ENCODE measurements around the gene MTUS2.

MTUS2 gene

DNA sequence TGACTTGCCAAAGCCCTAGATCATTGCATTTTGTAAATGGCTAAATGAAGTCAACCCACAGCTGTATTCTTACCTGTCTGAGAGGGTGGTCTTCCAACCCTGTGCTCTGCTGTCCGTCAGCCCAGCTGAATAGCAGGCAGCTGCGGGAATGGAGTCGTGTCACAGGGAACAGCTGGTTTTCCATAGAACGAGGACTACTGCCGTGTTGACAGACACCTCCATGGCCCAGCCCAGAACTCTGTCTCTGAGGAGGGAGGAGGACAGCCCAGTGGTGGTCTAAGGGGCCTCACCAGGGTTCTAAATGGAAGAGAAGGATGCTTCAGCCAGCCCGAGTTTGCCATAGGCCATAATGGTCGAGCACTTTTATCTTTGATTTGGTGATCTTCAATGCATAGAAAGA is 664.7 kb downstream of the MTUS2 start:
- no peak for DNase-seq (ENCODE audit: low spot score)

DNA sequence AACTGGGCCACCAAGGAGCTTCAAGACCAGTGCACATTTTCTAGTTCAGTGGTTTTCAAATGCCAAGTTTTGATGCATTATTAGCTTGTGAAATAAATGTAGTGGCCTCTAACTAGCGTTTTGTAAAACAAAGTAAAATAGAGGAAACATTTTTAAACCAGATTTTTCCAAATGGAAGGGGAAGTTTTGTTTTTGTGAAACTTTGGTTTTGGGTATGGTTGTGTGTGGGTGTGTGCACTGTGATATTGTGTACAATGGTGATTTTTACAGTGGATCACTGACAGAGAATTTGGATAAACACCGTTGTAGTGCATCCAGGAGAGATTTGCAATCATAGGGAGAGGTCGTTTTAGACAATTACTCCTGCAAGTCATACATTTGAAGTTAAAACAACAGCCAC is 666.4 kb downstream of the MTUS2 start:
- no peak for DNase-seq (ENCODE audit: low spot score)

DNA sequence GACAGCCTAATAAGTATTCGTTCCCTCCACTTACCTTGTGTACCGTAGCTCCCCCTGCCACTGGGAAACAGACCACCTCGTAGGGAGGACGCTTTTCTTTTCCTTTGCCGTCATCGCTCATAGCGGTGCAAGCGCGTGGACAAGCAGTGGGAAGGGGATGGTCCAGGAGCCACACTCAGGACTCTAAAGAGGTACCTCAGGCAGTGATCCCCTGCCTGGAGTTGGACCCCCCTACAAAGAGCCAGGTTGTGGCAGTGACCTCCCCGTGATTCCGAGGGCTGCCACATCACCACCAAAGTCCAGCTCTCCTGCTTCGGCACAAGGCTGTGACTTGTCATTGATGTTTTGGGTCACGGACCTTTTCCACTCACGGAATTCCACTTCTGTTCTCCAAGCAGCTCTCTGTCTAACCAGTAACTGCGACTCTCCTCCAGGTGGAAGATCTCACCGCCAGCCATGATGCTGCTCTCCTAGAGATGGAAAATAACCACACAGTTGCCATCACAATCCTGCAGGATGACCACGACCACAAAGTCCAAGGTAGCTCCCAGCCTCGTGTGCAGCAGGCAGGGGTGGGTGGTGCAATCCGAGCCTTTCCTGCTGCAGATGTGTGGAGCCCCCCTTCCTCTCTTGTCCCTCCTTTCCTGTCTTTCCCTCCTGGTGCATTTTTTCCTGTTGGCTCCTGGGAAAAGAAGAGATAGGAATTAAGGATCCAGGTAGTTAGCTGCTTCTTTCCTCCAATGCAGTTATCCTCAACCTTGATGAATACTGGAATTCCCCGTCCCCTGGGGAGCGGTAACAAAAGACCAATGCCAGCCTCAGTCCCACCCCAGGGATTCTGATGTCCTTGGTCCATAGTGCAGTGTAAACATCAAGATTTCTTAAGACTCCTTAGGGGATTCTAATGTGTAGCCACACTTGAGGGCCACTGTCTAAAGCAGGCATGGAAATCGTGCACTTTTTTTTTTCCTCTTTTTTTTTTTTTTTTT is 667.6 kb downstream of the MTUS2 start:
- no peak for DNase-seq (ENCODE audit: low spot score)

DNA sequence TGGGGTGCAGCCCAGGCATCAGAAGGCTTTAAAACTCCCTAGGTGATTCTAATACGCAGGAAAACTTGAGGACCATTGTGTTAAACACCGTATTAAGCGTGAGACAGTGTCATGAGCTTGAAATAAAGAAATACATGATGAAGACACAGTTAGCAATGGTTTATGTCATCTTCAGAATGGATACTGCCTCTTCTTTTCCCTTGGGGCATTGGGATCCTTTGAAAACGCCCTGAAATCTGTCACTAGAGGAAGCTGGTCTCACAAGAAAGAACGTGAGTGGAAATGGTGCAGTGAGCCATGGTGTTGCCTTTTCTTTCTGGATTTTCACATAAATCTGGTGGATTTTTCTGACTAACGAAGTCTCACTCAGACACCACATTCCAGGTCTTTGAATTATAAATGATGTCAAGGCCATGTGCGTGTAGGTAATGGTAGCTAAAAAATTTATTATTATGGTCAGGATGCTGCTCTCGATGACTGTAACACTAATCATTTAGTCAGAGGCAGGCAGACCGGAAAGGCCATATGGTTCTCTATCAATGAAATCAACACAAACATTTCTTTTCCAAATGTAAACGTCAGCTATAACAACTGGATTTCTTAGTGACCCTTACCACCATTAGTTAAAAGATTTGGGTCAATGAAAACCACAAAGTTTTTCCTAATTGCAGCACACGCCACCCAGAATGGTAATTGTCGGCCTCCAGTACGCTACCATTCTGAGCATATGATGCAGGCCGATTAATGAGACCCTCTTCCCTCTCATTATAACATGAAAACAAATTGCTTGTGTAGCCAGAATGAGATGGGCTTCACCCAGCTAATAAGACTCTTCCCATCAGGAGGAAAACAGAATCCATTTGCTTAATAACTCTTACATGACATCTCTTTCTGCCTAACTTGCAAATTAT is 669.8 kb downstream of the MTUS2 start:
- no peak for DNase-seq (ENCODE audit: low spot score)

DNA sequence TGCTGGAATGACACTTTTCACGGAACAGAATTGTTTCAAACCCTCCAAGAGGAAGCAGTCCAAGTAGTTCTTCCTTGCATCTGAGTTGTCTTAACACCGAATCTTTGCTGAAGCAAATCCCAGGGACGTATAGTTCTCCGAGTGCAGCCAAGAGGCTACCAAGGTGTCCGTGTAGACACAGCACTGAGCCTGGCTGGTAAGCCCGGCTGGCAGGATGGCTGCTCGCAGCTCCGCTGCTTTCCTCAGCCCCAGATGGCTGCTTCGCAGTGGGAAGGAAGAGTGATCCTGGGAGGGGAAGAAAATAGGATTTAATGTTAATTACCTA is 670.4 kb downstream of the MTUS2 start:
- no peak for DNase-seq (ENCODE audit: low spot score)

DNA sequence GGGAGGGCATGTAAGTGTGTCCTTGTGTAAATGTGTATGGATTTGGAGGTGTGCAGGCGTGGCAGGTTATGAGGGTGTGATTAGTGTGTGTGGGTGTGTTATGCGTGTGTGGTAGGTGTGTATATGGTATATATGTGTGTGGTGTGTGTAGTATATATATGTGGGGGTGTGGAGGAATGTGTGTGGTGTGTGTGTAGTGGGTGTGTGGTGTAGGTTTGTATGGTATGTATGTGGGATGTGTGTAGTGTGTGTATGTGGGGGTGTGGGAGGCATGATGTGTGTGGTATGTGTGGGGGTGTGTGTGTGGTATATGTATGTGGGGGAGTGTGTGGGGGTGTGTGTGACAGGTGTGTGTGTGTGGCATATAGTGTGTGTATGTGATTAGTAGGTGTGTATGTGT is 671.1 kb downstream of the MTUS2 start:
- no peak for DNase-seq (ENCODE audit: low spot score)

DNA sequence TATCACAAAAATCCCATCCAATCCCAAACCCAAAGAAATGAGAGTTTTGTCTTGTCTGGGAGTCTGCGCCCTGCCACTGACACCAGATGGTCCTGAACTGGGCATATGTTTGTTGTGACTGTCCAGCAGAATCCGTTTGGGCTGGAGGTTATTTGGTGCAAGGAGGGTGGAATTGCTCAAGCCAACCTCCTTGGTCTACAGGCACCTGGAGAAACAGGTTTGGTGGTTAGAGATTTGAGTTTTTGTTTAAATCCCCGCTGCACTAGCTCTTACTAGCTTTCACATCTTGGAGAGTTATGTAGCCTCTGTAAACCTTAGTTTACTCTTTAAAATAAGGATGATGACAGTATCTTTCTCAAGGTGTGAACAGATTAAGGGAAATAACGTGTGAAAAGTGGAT is 673.7 kb downstream of the MTUS2 start:
- DNase-seq (ENCODE audit: low spot score), result no peak

DNA sequence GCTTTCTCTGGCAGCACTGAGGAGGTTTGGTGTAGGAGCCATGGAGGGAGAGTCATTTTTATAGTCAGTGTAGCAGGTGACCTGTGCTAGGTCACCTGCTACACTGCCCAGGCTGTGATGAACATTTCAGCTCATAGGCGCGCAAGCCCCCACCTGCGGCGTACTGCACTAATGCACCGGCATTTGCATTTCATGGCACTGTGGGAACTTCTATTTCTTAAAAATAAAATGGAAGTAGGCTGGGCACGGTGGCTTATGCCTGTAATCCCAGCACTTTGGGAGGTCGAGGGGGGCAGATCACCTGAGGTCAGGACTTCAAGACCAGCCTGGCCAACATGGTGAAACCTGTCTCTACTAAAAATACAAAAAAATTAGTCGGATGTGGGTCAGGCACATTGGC is 674.4 kb downstream of the MTUS2 start:
- no peak for DNase-seq (ENCODE audit: low spot score)

DNA sequence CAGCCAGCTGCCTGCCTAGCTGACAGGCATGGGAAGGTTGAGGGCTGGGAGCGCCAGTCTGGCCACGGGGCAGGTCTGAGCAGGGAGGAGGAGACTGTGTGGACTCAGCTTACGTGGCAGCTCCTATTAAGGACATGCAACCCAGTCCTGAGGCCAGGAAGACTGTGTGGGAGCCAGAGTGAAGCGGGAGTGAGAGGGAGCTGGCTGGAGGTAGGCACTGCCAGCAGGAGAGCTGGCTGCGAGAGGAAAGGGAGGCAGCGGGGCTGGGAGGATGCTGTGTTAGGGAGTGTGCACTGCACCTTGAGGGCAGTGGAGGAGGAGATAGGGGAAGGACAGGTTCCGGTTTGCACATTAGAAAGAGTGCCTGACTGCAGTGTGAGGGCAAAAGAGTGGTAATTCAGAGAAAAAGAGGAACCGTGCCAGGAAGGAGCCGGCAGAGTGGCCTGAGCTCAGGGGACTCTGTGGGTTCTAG is 676.1 kb downstream of the MTUS2 start:
- no peak for DNase-seq (ENCODE audit: low spot score)

DNA sequence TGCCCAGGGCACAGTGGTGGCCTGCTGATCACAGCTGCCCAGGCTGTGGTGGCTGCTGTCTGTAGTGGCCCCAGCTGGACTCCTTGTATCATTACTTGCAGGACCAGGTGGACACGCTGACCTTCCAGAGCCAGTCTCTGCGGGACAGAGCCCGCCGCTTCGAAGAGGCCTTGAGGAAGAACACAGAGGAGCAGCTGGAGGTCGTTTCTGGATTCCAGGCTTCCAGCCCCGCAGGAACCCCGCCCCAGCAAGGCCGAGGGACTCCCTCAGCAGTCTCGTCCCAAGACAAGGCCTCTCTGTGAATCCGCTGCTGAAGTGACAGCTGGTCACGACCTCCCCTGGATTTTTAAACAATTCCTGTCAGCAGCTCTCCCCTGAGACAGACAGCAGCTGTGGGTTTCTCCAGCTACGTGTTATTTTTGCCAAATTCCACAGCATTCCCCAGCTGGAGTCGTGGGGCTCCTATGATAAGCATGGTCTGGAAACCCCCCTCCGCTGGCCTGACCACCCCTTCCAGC is 677.1 kb downstream of the MTUS2 start:
- DNase-seq (ENCODE audit: low spot score), result no peak

DNA sequence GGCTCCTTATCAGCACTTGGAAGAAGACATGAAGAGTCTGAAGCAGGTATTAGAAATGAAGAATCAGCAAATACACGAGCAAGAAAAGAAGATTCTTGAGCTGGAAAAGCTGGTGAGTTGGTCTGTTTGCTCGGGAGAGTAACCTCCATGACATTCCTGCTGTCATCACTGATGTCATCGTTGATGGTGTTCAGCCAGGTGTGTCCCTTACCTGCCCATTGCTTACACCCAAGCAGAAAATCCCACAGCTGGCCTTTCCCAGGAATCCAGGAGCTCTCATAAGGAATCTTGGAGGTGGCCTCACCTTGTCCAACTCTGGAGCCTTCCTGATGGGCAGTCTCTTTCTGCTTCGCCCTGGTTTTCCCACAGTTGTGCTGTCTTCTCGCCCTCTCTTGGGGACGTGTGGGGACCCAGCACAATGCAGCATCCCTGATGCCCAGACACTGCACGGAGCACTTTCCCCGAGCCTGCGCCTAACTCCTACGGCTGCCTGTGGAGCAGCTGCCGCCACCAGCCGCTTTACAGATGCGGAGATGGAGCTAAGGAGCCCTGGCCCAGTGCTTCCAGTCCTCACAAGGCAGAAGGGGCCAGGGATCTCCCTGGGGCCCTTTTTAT is 678.4 kb downstream of the MTUS2 start:
- DNase-seq (ENCODE audit: low spot score), result no peak

DNA sequence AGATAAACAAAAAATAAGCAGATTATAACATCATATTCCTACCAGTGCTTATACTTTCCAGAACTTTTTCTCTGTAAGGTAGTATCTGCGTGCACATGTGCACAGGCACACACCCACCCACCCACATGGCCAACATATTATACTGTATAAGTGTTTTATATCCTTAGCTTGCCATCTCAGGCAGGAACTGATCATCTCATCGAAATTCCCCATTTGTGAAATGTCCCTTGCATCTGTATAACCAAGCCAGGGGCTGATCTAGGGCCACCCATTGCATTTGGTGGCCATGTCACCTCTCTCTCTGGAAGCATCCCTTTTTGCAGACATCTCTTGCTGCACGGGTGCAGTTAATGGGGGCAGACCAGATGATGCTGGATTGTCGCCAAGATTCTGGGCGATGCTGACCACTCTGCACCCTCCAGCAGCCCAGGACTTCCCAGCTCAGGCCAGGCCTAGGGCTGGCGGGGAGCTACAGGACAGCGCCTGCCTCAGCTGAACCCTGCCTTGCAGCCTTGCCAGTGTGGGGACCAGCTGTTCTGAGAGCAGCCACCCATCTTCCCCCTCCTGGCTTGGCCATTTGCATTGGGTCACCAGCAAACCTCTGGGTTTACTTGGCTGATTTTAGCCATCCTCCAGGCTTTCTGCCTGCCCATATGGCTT is 679.5 kb downstream of the MTUS2 start:
- DNase-seq (ENCODE audit: low spot score), result no peak

DNA sequence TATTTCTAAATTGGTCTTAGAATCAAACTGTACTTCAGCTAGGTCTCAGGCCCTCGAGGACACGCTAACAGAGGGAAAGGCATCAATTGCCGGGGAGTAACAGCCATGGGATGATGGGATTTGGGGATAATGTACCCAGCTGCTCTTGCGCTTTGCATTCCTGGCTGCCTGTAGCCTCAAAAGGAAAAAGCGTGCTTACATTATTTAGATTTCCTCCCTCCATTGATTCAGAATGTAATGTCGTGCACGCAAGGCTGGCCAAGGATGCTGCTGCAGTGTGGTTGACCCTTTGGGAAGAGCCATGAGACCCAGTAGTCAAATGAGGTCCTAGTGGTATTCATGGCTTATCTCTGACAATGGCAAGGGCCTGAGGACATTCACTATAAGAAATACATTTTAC is 680.2 kb downstream of the MTUS2 start:
- no peak for DNase-seq (ENCODE audit: low spot score)

DNA sequence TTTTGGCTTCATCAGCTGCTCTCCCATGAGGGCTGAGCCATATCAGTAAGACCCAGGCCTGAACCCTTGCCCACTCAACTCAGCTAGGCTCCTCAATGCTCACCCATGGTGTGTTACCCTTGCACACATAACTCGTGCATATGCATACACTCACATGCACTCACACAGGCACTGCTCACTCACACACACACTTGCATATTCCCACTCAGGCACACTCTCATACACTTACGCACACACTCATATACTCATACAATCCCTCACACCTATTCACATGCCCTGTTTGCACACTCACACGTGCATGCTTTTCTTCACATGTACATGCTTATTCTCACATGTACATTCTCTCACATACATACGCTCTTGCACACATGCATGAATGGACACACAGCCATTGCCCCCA is 681.5 kb downstream of the MTUS2 start:
- no peak for DNase-seq (ENCODE audit: low spot score)

DNA sequence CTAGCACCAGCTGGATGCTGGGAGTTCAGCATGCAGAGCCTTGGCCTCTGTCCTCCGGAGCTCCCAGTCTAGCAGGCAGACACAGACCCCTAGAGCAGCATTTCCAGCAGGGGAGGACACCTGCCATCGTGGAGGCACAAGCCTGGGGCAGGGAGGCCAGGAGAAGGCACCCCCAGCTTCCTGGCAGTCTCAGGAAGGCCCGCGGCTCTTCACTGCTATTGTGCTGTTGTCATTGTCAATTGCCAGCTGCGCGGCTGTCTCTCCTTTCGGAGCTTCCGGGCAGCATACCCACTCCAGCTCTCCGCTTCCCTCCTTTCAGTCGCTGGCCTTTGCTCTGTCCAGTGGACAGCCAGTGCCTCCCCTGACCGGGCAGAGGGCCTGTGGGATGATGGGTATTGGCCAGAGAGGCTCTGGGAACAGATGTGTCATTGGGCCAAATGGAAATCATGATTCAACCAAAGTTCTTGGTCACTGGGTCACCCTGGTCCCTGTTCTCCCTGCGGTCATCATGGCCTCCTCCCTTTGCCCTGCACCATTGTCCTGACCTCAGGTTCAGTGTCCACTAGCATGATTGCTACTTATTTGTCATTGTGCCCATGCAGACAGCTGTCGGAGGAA is 682.4 kb downstream of the MTUS2 start:
- no peak for DNase-seq (ENCODE audit: low spot score)

DNA sequence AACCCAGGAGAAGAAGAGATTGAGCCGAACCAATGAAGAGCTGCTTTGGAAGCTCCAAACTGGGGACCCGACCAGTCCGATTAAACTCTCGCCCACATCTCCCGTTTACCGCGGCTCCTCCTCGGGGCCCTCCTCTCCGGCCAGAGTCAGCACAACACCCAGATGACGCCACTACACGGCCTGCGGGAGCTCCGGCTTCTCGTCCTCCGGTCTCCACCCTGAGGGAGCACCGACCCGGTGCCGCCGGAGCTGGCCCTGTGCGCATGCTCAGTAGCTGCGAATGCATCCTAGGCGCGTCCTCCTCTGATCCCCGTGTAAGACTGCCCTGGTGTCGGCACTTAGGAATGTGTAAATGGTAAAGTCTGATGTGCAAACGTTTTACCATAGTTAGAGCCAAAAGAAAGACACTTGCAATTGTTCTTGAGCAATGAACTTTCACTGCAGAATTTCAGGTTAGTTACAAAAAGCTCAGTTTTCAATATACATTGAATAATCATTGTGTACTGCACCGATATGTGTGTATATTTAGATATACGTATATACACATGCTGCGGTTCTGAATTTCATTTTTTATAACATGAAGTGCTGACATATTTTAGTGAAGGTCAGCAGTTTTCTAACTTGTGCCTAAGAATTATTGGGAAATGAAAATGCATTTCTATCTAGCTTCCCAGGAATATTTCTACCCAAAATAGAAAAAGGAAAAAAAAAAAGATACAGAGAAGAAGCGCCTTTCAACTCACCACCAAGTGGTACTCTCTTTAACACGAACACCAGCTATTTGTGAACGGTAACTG is 683.1 kb downstream of the MTUS2 start:
- DNase-seq (ENCODE audit: low spot score), result no peak

DNA sequence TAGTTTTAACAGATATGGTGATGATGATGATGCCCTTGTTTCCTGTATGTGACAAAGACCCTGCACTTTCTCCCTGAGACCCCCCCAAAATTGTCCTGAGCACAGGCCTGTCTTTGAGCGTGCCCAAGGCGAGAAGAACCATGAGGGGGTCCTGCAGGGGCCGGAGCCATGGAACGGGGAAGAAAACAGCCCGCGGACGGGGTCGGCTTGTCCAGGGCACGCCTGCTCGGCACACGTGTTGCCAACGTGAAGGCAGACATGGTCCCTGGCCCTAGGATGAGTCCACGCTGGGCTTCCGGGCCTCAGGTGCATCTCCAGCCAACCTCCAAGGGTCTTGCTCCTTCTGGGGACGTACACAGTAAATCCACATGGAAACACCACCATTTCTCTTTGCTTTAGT is 684.6 kb downstream of the MTUS2 start:
- DNase-seq (ENCODE audit: low spot score), result no peak

DNA sequence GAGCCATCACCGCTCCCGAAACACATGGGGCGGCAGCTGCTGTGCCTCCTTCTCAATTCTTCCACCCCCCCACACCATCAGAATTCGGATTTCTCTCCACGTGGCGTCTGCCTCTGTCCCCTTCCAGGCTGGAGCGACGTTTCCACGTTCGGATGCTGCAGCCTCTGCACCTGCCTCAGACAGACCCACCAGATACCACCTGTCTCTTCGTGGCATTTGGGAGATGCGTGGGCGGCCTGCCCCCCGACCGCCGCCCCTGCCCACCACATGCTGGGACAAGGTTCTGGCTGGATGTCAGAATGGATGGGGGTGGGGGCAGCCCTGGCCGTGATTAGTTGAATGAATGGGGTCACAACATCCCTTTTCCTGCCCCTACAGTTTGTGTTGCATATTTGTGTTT is 685.4 kb downstream of the MTUS2 start:
- no peak for DNase-seq (ENCODE audit: low spot score)

DNA sequence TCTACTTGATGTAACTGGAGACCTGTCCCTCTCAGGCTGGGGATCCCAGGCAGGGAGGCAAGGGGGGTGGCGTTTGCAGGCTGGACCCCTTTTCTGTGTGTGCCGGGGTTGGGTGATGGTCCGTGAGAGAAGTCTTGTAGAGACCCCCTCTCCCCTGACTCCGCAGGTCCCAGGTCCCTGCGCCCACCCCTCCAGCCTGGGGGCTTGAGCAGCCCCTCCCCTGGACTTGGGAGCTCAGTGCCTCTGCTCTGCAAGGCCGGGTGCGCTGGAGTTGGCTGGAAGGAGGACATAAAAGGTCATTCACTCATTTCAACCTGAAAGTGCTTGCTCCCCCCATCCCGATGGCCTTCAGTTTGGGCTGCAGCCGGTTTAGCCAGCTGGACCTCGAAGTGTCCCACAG is 685.8 kb downstream of the MTUS2 start:
- DNase-seq (ENCODE audit: low spot score), result no peak

DNA sequence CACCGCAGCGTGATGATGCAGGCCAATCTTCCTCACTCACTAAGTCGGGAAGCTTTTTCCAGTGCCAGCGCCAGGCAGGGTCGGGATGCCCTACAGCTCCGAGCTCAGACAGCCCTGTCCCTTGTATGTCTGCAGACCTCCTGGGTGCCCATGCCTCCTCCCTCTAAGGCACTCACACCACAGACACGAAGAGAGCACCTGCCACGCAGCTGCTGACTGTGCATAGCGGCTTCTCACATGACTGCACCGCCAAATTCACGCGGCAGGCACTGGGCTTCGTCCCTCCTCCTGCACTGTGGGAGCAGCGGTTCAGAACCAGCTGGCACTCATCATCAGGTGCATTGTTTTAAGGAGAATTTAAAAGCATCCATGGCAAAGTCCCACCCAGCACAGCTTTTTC is 687.2 kb downstream of the MTUS2 start:
- DNase-seq (ENCODE audit: low spot score), result no peak
